ENCODE results near the gene KNSTRN.

Gene KNSTRN

GRCh38 chr15:40405501-40406381 is 23.2 kb downstream of the KNSTRN start, which contains the start of gene IVD:
Gene IVD, plus strand, starts transcription at chr15:40405795. Its CDS starts 33 bp downstream, at chr15:40405828.
- DNase-seq, result peak; percentile 98

DNA sequence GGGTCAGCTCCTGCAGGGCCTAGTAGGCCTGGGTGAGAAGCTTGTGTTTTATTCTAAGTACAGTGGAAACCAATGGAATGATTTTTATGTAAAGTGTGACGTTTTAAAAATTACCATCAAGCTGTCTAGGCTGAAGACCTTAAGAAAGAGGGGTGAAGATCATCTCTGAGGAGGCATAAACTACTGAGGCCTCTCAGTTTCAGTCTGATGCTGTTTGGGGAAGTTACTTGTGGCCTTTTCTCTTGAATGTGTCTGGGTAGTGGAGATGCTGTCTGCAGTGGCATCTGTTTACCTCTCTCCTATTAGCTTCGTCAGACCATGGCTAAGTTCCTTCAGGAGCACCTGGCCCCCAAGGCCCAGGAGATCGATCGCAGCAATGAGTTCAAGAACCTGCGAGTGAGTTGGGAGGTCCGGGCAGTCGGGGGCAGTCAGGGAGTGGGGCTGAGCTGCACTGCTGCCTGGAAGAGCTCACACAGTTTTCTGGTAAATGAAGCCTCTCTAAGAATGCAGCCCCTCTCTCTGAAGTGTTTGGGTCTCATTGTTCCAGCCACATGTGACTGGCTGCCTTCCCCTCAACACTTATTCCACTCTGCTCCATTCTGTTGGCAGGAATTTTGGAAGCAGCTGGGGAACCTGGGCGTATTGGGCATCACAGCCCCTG is 24.9 kb downstream of the KNSTRN start:
- no peak for DNase-seq

DNA sequence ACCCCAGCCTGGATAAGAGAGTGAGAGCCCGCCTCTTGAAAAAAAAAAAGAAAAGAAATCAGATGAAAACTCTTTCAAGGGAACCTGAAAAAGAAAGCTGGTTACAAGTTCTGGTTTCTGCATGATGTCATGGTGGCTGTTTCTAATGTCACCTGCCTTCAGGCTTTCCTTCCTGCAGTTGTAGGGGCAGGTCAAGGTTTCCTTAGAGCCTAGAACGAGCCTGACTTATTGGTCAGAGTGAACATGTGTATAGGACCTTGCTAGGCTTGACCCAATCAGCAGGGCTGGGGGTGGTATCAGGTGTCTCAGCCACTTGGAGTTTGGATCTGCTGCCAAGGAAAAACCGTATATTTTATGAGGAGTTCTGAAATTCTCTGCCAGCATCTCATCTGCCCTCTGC is 26.8 kb downstream of the KNSTRN start:
- no peak for DNase-seq

DNA sequence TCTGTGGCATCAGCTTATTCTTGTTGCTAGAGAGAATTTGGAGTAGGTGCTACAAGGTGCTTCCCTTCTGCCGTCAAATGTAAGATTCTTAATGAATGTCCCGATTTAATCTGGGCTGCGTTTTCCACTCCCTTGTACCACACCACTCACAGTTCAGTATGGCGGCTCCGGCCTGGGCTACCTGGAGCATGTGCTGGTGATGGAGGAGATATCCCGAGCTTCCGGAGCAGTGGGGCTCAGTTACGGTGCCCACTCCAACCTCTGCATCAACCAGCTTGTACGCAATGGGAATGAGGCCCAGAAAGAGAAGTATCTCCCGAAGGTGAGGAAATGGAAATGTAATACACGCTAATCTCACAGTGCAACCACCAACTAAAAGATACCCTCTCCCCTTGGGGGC is 28.0 kb downstream of the KNSTRN start:
- no peak for DNase-seq

GRCh38 chr15:40412095-40412759 is 29.7 kb downstream of the KNSTRN start:
- DNase-seq, result no peak

GRCh38 chr15:40413036-40413435 is 30.5 kb downstream of the KNSTRN start:
- DNase-seq, result no peak

- no peak for DNase-seq
Measured at GRCh38 chr15:40414816-40415215, 32.3 kb downstream of the KNSTRN start.

DNA sequence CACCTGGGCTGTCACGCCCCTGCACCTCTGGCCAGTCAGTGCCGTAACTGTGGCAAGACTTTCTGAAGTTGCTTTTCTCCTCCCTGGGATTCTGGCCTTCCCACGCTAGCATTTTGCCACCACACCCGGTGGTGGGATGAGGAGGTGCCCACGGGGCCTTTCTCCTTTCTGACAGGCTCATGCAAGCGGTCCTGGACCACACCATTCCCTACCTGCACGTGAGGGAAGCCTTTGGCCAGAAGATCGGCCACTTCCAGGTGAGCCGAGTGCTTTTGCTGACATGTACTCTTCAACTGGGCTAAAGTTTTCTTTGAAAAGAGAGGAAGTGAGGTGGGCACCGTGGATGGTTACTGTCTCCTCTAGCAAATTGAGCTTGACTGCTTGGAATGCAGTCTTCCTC is 32.7 kb downstream of the KNSTRN start:
- DNase-seq, result no peak

DNA sequence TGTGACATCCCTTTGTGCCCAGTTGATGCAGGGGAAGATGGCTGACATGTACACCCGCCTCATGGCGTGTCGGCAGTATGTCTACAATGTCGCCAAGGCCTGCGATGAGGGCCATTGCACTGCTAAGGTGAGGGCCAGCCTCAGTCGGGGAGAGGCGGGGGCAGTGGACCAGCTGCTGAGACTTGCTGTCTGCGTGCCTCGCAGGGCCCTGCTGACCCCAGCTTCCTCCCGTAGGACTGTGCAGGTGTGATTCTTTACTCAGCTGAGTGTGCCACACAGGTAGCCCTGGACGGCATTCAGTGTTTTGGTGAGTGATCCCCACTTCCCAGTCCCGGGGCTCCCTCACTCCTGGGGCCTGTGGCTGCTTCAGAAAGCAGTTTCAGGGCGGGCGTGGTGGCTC is 33.5 kb downstream of the KNSTRN start:
- DNase-seq, result no peak

DNA sequence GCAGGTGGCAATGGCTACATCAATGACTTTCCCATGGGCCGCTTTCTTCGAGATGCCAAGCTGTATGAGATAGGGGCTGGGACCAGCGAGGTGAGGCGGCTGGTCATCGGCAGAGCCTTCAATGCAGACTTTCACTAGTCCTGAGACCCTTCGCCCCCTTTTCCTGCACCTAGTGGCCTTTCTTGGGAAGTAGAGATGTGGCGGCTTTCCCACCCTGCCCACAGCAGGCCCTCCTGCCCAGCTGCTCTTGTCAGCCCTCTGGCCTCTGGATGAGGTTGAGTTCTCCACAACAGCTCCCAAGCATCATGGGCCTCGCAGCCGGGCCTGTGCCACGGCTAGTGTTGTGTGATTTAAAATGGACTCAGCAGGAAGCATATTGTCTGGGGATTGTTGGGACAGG is 35.6 kb downstream of the KNSTRN start:
- DNase-seq, result no peak

- DNase-seq, result peak; percentile 43
Measured at GRCh38 chr15:40420071-40420713, 37.7 kb downstream of the KNSTRN start.

DNA sequence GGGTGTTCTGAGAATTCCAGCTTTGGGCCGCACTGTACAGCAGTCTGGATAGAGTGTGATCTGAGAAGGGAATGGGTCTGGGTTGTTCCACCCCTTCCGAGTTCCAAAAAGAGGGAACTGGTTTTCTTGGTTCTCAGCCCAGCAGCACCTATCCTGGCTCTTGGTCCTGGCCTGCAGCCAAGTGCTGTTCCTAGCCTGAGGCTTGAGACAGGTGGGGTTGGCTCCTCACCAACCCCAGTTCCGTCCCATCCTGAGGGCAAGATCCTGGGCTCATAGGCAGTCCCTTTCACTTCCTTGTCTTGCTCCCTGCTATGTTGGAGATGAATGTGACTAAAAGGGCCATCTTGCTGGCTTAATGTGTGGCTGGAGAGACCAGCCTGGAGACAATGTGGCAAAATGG is 38.3 kb downstream of the KNSTRN start:
- peak; percentile 52 for DNase-seq

GRCh38 chr15:40421246-40422157 is 39.0 kb downstream of the KNSTRN start:
- DNase-seq, result peak; percentile 91

DNA sequence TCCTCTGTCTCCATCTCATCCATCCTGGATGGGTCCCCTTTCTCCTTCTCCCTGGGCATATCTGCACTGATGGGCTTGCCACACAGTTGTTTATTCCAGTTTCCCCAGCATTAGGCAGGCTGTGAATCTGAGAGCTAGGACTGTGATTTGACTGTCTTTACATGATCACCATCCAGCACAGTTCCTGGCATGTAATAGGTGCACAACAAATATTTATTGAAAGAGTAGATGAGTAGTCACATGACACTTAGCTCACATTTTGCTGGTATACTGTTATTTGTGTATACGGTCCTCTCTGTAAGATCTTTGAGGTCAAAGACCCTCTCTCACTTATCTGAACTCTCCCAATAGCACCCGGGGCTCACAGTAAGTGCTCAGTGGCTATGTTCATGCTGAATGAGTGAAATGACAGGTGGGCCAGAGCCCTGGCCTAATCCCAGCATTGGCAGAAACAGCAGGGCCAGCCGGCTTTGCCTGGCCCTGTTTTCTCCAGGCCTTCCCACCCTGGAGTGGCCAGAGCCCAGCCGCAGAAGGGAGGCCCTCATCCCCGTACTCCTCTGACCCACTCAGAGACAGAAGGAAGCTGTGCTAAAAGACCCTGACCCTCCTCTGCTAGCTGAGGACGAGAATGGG is 42.1 kb downstream of the KNSTRN start:
- no peak for DNase-seq

DNA sequence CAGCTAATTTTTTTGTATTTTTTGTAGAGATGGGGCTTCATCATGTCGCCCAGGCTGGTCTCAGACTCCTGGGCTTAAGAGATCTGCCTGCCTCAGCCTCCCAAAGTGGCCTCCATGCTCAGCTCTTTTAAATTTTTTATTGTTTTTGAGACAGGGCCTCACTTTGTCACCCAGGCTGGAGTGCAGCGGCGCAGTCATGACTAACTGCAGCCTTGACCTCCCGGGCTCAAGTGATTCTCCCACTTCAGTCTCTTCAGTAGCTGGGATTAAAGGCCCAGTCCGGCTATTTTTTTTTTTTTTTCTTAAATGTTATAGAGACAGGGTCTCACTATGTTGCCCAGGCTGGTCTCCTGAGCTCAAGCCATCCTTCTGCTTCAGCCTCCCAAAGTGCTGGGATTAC is 43.2 kb downstream of the KNSTRN start:
- DNase-seq, result no peak

DNA sequence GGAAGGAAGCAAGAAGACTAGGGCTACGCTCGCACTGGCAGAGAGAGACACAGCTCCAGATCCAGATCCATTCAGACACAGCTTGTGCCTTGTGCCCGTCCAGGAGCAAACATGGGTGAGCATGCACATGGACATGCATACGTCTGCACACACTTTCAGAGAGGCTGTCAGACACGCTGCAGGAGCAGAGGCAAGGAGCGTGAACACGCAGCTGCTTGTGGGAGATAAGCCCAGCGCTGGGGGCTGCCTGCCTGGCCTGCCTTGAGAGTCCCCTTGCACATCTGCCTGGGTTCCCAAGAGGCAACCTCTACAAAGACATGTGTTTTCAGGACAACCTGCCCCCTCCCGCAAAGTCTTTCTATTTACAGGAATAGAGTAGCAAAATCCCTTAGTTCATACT is 44.7 kb downstream of the KNSTRN start:
- no peak for DNase-seq

- no peak for DNase-seq
Measured at GRCh38 chr15:40428185-40428584, 45.7 kb downstream of the KNSTRN start.

DNA sequence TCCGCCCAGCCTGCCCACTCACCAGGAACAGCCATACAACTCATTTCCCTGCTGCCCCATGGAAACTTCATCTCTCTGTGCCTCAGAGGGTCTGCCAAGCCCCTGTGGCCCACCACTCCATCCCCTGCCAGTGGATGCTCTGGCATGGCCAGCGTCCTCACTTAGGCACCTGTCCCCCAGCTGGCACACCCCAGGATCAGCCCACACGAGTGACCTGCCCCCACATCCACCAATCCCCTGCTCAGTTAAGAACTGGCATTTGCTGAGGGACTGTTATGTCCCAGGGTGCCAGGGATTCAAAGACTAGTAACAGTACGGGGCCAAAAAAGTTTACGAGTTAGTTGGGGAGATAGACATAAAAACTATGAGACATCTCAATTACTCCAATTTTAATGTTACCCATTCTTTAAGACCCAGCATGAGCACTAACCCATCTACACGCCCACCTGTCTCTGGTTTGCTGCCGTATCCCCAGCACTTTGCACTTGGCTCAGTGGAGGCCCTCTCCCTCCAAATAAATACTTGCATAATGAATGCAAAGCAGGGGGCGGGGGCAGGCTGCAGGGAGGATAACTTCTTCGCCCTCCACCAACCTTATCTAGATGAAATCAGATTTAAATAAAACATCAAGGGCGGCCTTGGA is 46.7 kb downstream of the KNSTRN start:
- DNase-seq, result no peak

- DNase-seq, result peak; percentile 88
Measured at GRCh38 chr15:40430271-40430805, 47.8 kb downstream of the KNSTRN start.

DNA sequence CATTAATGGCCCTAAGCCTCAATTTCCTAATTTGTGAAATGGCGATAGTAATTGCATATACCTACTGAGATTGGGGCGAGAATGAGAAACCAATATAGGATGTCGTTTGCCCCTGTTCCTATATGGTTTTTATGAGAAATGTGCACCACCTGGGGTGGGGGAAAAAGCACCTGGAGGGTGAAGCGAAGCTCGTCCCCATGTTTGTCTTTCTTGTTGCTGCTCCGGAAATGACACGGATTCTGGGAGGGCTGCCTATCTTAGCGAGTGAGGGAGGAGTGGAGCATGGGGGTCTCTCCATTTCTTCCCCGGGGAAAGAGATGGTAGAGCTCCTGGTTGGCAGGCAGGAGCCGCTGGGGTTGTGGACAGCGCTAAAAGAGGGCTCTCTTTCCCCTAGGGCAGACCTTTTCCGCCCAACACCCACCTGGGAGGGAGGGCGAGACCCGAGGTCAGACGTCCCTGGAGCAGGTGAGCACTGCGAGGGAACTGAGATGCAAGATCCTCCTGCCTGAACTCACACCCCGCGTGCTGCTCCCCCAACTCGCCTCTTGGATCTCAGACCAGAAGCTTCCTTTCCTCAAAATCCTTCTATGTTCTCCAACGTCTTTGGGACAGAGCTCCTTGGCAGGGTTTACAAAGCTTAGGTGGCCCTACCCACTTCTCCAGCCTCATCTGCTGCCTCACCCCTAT is 52.6 kb downstream of the KNSTRN start:
- no peak for DNase-seq

All from NCI-H82 (cell line).